Stimulated activated memory B cell treated with anti-CD40 and anti-IgM and Interleukin-4, amounts not matched to agents 10 μg/mL and 1 μg/mL and 100 μg/mL, for 72 hours (primary cell): ENCODE measurements around the gene ITGAD.

ENCODE experiments used
- ATAC-seq: fragments of 150-1000 bp; cut with Tn5 transposase; 2 replicates; pipeline ENCODE4 v1.10.0; 2021
- H3K27ac Mint-ChIP-seq: one replicate; pipeline ENCODE4 v1.8.0; 2022; ENCODE audit warnings: mild to moderate bottlenecking, mixed read lengths
- H3K27me3 Mint-ChIP-seq: one replicate; pipeline ENCODE4 v1.8.0; 2022; ENCODE audit warnings: mixed read lengths
- H3K36me3 Mint-ChIP-seq: one replicate; pipeline ENCODE4 v1.8.0; 2022; ENCODE audit warnings: mixed read lengths
- H3K4me1 Mint-ChIP-seq: one replicate; pipeline ENCODE4 v1.8.0; 2022; ENCODE audit warnings: mixed read lengths
- H3K4me3 Mint-ChIP-seq: one replicate; pipeline ENCODE4 v1.8.0; 2022; ENCODE audit warnings: mild to moderate bottlenecking, moderate library complexity, mixed read lengths
- H3K9me3 Mint-ChIP-seq: one replicate; pipeline ENCODE4 v1.8.0; 2022; ENCODE audit warnings: mixed read lengths

The ITGAD gene

GRCh38 chr16:31361201-31362110, 31.7 kb upstream of the ITGAD start:
- Mint-ChIP-seq H3K36me3 (peaks cover 17% of the 10 kb centered on the region), H3K4me1 (peaks cover 30% of the 10 kb centered on the region), H3K27me3 (no peaks in the 10 kb centered on the region), H3K4me3 (no peak overlapping the region), H3K27ac (peak overlapping the region; percentile 38), H3K9me3 (no peaks in the 10 kb centered on the region)
- ATAC-seq = no peak

GRCh38 chr16:31362476-31363405, 30.4 kb upstream of the ITGAD start:
- H3K36me3 Mint-ChIP-seq = peaks cover 21% of the 10 kb centered on the region
- peak; percentile 28 for ATAC-seq
- peaks cover 27% of the 10 kb centered on the region for H3K4me1 Mint-ChIP-seq
- H3K27me3 Mint-ChIP-seq = no peaks in the 10 kb centered on the region
- no peak overlapping the region for H3K27ac Mint-ChIP-seq
- no peak overlapping the region for H3K4me3 Mint-ChIP-seq
- H3K9me3 Mint-ChIP-seq = no peaks in the 10 kb centered on the region

- Mint-ChIP-seq H3K27me3 (no peaks in the 10 kb centered on the region), H3K9me3 (no peaks in the 10 kb centered on the region), H3K4me1 (peaks cover 25% of the 10 kb centered on the region), H3K36me3 (peaks cover 24% of the 10 kb centered on the region), H3K4me3 (no peak overlapping the region), H3K27ac (peak overlapping the region; percentile 3)
- no peak for ATAC-seq
Observed at GRCh38 chr16:31363721-31364120, 29.4 kb upstream of the ITGAD start.

GRCh38 chr16:31364421-31364820, 28.7 kb upstream of the ITGAD start:
- ATAC-seq = no peak
- H3K27ac Mint-ChIP-seq = peak overlapping the region; percentile 3

GRCh38 chr16:31365131-31365865, 27.8 kb upstream of the ITGAD start:
- Mint-ChIP-seq H3K27me3 (no peaks in the 10 kb centered on the region), H3K36me3 (peaks cover 24% of the 10 kb centered on the region), H3K27ac (peak overlapping the region; percentile 3), H3K9me3 (no peaks in the 10 kb centered on the region), H3K4me1 (peaks cover 25% of the 10 kb centered on the region), H3K4me3 (no peak overlapping the region)
- ATAC-seq = peak; percentile 6

More at GRCh38 chr16:31364421-31364820, 28.7 kb upstream of the ITGAD start:
- peaks cover 24% of the 10 kb centered on the region for H3K36me3 Mint-ChIP-seq
- peaks cover 25% of the 10 kb centered on the region for H3K4me1 Mint-ChIP-seq
- H3K27me3 Mint-ChIP-seq = no peaks in the 10 kb centered on the region
- no peak overlapping the region for H3K4me3 Mint-ChIP-seq
- no peaks in the 10 kb centered on the region for H3K9me3 Mint-ChIP-seq

- Mint-ChIP-seq H3K27ac (no peak overlapping the region), H3K36me3 (peaks cover 26% of the 10 kb centered on the region), H3K27me3 (no peaks in the 10 kb centered on the region), H3K4me3 (no peak overlapping the region), H3K9me3 (no peaks in the 10 kb centered on the region), H3K4me1 (peaks cover 25% of the 10 kb centered on the region)
- no peak for ATAC-seq
Observed at GRCh38 chr16:31367853-31368252, 25.3 kb upstream of the ITGAD start.

- Mint-ChIP-seq H3K4me3 (no peak overlapping the region), H3K36me3 (peaks cover 39% of the 10 kb centered on the region), H3K27ac (no peak overlapping the region), H3K4me1 (peaks cover 17% of the 10 kb centered on the region), H3K9me3 (peaks cover 2% of the 10 kb centered on the region), H3K27me3 (no peaks in the 10 kb centered on the region)
- ATAC-seq = peak; percentile 12
Observed at GRCh38 chr16:31371008-31371407, 22.1 kb upstream of the ITGAD start.

- H3K9me3 Mint-ChIP-seq = peaks cover 2% of the 10 kb centered on the region
- H3K4me3 Mint-ChIP-seq = no peak overlapping the region
- no peak overlapping the region for H3K27ac Mint-ChIP-seq
- no peak for ATAC-seq
- H3K4me1 Mint-ChIP-seq = peaks cover 14% of the 10 kb centered on the region
- peaks cover 33% of the 10 kb centered on the region for H3K36me3 Mint-ChIP-seq
- no peaks in the 10 kb centered on the region for H3K27me3 Mint-ChIP-seq
Observed at GRCh38 chr16:31371619-31372484, 21.3 kb upstream of the ITGAD start.

- ATAC-seq = no peak
- H3K36me3 Mint-ChIP-seq = peaks cover 37% of the 10 kb centered on the region
- H3K4me3 Mint-ChIP-seq = no peak overlapping the region
- no peaks in the 10 kb centered on the region for H3K27me3 Mint-ChIP-seq
- peaks cover 2% of the 10 kb centered on the region for H3K9me3 Mint-ChIP-seq
- H3K27ac Mint-ChIP-seq = no peak overlapping the region
- H3K4me1 Mint-ChIP-seq = peaks cover 13% of the 10 kb centered on the region
Observed at GRCh38 chr16:31373235-31373634, 19.9 kb upstream of the ITGAD start.

- no peak for ATAC-seq
- H3K27ac Mint-ChIP-seq = no peak overlapping the region
- H3K9me3 Mint-ChIP-seq = peaks cover 2% of the 10 kb centered on the region
- no peaks in the 10 kb centered on the region for H3K27me3 Mint-ChIP-seq
- H3K36me3 Mint-ChIP-seq = peaks cover 48% of the 10 kb centered on the region
- H3K4me1 Mint-ChIP-seq = peaks cover 13% of the 10 kb centered on the region
- H3K4me3 Mint-ChIP-seq = no peak overlapping the region
Observed at GRCh38 chr16:31375231-31375630, 17.9 kb upstream of the ITGAD start.

- H3K27ac Mint-ChIP-seq = no peak overlapping the region
- no peaks in the 10 kb centered on the region for H3K27me3 Mint-ChIP-seq
- peaks cover 2% of the 10 kb centered on the region for H3K9me3 Mint-ChIP-seq
- H3K36me3 Mint-ChIP-seq = peaks cover 49% of the 10 kb centered on the region
- peak; percentile 46 for ATAC-seq
- H3K4me3 Mint-ChIP-seq = no peak overlapping the region
- peaks cover 13% of the 10 kb centered on the region for H3K4me1 Mint-ChIP-seq
Observed at GRCh38 chr16:31376705-31377104, 16.4 kb upstream of the ITGAD start.

- Mint-ChIP-seq H3K27me3 (no peaks in the 10 kb centered on the region), H3K27ac (peak overlapping the region; percentile 6), H3K4me1 (peaks cover 15% of the 10 kb centered on the region), H3K4me3 (no peak overlapping the region), H3K9me3 (peaks cover 2% of the 10 kb centered on the region), H3K36me3 (peaks cover 52% of the 10 kb centered on the region)
- ATAC-seq = no peak
Observed at GRCh38 chr16:31377210-31377903, 15.8 kb upstream of the ITGAD start.

GRCh38 chr16:31380201-31380600, 12.9 kb upstream of the ITGAD start:
- Mint-ChIP-seq H3K4me3 (no peak overlapping the region), H3K27me3 (no peaks in the 10 kb centered on the region), H3K4me1 (peaks cover 19% of the 10 kb centered on the region), H3K36me3 (peaks cover 37% of the 10 kb centered on the region), H3K9me3 (peaks cover 2% of the 10 kb centered on the region), H3K27ac (peak overlapping the region; percentile 22)
- no peak for ATAC-seq
